Coronary artery (tissue), 2 donors: ENCODE measurements around the gene MYO1H.
"Not testable (repeated sequence)": the region's sequence is repeated elsewhere in the genome, so short reads cannot be mapped to it uniquely, and the experiment has no call there.

Experiments used
- DNase-seq: peaks from one replicate; pipeline ENCODE4 v3.0.0-alpha.2; 2017; ENCODE audit warnings: low spot score
- H3K27ac ChIP-seq, 2 donors: fragments of 200-600 bp; sonication (generic); one replicate each; pipeline ENCODE4 v1.5.1; 2016 to 2019
- H3K4me3 ChIP-seq: fragments of 200-600 bp; sonication (generic); 2 replicates; pipeline ENCODE4 v1.5.1; 2016; ENCODE audit warnings: mild to moderate bottlenecking, moderate library complexity
- CTCF ChIP-seq: fragments of 200-600 bp; sonication (generic); IDR thresholded peaks from one replicate; pipeline ENCODE4 v1.5.1; 2019; ENCODE audit warnings: antibody characterized with exemption

Gene MYO1H

GRCh38 chr12:109463756-109464155 is 116.1 kb downstream of the MYO1H start:
- Histone ChIP-seq H3K27ac (peak overlapping the region; percentile 96 to 99), H3K4me3 (peak overlapping the region; percentile 68)
- no peak for DNase-seq
- TF ChIP-seq CTCF, result no peak

GRCh38 chr12:109464642-109465351 is 117.1 kb downstream of the MYO1H start:
- TF ChIP-seq CTCF, result no peak
- DNase-seq, result no peak
- Histone ChIP-seq H3K27ac (peak overlapping the region; percentile 96 to 99), H3K4me3 (no peak overlapping the region)

- DNase-seq, result no peak
- TF ChIP-seq CTCF, result no peak
- Histone ChIP-seq H3K4me3 (no peak overlapping the region), H3K27ac (peak overlapping the region; percentile 96 to 99)
These were observed 118.6 kb downstream of the MYO1H start for GRCh38 chr12:109466305-109466704.

- Histone ChIP-seq H3K27ac (peak overlapping the region in 1 of 2 donors; percentile 99), H3K4me3 (peak overlapping the region; percentile 31)
- TF ChIP-seq CTCF, result no peak
- DNase-seq, result no peak
These were observed 119.1 kb downstream of the MYO1H start for GRCh38 chr12:109466821-109467220.

GRCh38 chr12:109467978-109468676 is 120.4 kb downstream of the MYO1H start:
- no peak overlapping the region for H3K4me3 ChIP-seq
- peak overlapping the region; percentile 52 to 99 for H3K27ac ChIP-seq

GRCh38 chr12:109469517-109469916 is 121.8 kb downstream of the MYO1H start:
- no peak for DNase-seq
- Histone ChIP-seq H3K27ac (peak overlapping the region in 1 of 2 donors; percentile 99), H3K4me3 (no peak overlapping the region)
- no peak for TF ChIP-seq CTCF

More at GRCh38 chr12:109467978-109468676, 120.4 kb downstream of the MYO1H start:
- TF ChIP-seq CTCF, result no peak
- DNase-seq, result no peak

DNA sequence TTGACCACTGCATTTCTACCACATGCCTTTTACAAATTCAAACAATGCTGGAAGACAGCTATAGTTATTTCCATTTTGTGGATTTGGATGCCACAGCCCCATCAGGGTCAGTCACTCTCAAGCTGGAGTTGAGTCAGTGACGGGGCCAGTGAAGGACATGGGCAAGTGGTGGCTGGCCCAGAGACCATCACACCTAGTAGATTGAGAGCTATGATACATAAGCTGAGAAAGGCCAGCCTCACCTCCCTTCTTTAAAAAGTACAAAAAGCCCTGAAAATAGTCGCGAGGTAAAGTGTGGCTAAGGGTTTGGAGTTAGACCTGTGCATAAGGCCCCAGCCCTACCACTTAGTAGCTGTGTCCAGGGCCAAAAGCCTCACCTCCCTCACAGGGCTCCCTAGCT is 125.3 kb downstream of the MYO1H start:
- Histone ChIP-seq H3K27ac (peak overlapping the region; percentile 11 to 43), H3K4me3 (peak overlapping the region; percentile 6)
- no peak for DNase-seq

GRCh38 chr12:109473526-109474270 is 126.0 kb downstream of the MYO1H start:
- Histone ChIP-seq H3K27ac (peak overlapping the region; percentile 11 to 43), H3K4me3 (peak overlapping the region; percentile 6)
- not testable (repeated sequence) for DNase-seq

More for the DNA sequence above, 125.3 kb downstream of the MYO1H start:
- TF ChIP-seq CTCF, result no peak
